ENCODE measurements around the gene SPRY2.

GRCh38 chr13:80382576-80382975 lies 41.6 kb upstream of the SPRY2 start:
- TF ChIP-seq, protein P1, sequence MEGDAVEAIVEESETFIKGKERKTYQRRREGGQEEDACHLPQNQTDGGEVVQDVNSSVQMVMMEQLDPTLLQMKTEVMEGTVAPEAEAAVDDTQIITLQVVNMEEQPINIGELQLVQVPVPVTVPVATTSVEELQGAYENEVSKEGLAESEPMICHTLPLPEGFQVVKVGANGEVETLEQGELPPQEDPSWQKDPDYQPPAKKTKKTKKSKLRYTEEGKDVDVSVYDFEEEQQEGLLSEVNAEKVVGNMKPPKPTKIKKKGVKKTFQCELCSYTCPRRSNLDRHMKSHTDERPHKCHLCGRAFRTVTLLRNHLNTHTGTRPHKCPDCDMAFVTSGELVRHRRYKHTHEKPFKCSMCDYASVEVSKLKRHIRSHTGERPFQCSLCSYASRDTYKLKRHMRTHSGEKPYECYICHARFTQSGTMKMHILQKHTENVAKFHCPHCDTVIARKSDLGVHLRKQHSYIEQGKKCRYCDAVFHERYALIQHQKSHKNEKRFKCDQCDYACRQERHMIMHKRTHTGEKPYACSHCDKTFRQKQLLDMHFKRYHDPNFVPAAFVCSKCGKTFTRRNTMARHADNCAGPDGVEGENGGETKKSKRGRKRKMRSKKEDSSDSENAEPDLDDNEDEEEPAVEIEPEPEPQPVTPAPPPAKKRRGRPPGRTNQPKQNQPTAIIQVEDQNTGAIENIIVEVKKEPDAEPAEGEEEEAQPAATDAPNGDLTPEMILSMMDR (IDR thresholded peaks at IDR 0.05), result no peak
- TF ChIP-seq ZFX (IDR thresholded peaks at IDR 0.05; ENCODE audit: borderline replicate concordance), result no peak

Measured in 22Rv1 (cell line).